ENCODE results near the gene PXK.
"Not testable (repeated sequence)": the region's sequence is repeated elsewhere in the genome, so short reads cannot be mapped to it uniquely, and the experiment has no call there.

The PXK gene

GRCh38 chr3:58421004-58421403, 88.3 kb downstream of the PXK start:
- DNase-seq = no peak

DNA sequence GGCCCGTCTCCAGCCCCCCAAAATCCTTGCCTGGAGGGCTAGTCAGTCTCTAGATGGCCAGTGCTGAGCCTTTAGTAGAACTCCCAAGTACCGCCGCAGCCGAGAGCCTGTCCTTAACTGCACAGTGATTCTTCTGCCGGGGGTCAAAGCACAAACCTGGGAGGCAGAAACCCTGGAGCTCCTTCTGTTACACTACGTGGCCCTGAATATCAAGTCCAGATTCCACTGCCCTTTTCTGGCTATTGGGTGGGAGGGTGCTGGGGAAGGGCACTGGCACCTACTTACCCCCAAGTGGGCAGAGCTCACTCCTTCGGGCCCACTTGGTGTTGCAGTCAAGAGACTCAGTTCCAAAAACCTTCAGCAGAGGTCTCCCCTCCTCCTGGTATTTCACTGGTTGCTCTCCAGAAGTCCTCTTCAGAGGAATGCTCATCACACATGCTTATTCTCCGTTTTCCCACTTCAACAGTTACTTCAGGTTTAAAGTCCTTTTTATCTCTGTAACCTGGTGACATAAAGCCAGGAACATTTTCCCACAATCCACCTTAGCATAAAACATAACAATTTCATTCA, 90.1 kb downstream of the PXK start:
- no peak for DNase-seq

DNA sequence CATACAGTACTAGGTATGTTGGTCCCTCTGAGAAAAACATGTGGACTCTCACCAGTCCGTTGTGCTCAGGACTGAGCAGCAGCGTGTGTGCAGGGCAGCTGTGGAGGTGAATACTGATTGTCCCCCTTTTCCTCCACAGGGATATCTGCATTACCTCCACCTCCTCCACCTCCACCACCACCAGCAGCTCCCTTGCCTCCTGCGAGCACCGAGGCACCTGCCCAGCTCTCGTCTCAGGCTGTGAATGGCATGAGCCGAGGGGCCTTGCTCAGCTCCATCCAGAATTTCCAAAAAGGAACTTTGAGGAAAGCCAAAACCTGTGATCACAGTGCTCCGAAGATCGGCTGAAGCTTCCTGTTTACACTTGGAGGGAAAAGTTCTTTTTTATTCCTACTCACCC, 91.9 kb downstream of the PXK start:
- no peak for DNase-seq

DNA sequence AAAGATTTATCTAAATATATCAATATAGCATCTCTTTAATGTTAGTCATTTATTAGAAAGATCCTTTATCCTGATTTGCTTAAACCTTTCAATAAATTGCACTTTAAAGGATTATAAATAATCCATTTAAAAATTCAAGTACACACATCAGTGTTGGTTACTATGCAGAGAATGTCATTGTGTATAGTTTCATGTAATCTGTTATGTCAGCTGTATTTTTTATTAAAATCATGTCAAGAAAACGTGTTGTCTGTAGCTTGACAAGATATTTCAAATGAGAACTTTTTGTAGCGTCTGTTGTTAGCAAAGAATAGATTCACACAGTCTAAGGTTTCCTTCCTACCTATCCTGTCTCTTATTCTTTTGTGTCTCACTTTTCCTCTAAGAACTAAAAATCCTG, 93.1 kb downstream of the PXK start:
- DNase-seq = no peak

DNA sequence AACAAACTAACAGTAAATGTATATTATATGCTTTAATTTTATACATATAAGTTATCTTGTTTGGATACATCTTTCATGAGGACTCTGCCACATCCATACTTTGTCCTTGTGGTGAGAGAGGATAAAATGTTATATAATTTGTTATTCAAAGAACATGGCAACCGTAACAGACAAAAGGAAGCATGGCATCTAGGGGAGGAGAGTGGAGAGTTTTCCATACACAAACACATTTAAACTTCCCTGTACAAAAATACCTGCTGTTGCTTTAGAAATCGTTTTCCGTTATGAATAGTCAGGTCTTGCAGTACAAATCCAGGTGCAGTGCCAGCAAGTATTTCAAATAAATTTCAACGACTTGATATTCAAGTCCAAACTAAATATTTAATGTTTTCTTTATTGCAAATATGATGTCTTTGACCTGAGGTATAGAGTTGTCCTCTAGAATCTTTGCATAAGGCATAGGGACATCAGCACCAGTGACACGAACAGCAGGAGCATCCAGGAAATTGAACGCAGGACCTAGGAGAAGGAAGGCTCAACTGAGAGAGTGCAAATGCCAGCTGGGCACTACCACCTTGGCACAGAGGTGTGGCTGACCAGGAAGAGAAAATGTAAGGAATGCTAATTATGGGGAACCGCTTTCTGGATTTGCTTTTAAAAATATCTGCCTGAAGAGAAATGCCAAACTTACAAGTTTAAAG, 95.1 kb downstream of the PXK start:
- no peak for DNase-seq

GRCh38 chr3:58429657-58430056, 97.0 kb downstream of the PXK start:
- DNase-seq = no peak

- DNase-seq = no peak
Observed at GRCh38 chr3:58432905-58433304, 100.2 kb downstream of the PXK start.

- DNase-seq = peak; percentile 80
Observed at GRCh38 chr3:58433400-58434167, 100.9 kb downstream of the PXK start, which contains the start of gene PDHB. Gene PDHB (minus strand): TSS chr3:58433832. CDS start chr3:58433809, 23 bp downstream.

- no peak for DNase-seq
Observed at GRCh38 chr3:58434168-58434504, 101.4 kb downstream of the PXK start.

DNA sequence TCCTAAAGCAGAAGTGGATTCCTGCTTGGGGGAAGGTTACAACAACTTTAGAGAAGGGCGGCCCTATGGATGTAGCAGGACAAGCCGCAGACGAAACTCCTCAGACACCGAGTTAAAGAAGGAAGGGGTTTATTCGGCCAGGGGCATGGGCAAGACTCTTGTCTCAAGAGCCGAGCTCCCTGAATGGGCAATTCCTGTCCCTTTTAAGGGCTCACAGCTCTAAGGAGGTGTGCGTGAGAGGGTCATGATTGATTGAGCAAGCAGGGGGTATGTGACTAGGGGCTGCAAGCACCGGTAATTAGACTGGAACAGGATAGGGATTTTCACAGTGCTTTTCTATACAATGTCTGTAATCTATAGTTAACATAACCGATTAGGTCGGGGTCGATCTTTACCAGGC, 101.8 kb downstream of the PXK start:
- DNase-seq = no peak

GRCh38 chr3:58434990-58435389, 102.3 kb downstream of the PXK start:
- no peak for DNase-seq

DNA sequence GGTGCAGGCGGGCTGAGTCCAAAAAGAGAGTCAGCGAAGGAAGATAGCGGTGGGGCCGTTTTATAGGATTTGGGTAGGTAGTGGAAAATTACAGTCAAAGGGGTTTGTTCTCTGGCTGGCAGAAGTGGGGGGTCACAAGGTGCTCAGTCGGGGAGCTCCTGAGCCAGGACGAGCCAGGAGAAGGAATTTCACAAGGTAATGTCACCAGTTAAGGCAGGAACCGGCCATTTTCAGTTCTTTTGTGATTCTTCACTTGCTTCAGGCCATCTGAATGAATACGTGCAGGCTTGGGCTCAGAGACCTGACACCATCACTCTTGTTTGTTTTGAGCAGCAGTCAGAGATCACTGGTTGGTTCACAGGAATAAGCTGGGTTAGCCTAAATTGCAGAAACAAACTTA, 104.6 kb downstream of the PXK start:
- DNase-seq = not testable (repeated sequence)

- not testable (repeated sequence) for DNase-seq
Observed at GRCh38 chr3:58440996-58441355, 108.3 kb downstream of the PXK start.

- DNase-seq = no peak
Observed at GRCh38 chr3:58441514-58442450, 109.1 kb downstream of the PXK start.

GRCh38 chr3:58452176-58452575, 119.5 kb downstream of the PXK start:
- no peak for DNase-seq

DNA sequence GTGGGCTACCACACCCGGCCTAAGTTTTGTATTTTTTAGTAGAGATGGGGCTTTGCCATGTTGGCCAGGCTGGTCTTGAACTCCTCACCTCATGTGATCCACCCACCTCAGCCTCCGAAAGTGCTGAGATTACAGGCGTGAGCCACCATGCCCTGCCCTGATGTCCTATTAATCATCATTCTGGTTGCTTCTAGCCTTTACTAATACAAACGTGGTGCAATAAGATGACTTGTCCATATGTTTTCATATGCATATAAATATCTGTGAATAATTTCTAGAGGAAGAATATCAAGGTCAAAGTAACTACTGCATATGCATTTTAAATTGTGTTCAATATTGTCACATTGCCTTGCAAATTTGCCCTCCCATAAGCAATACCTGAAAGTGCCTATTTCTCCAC, 126.5 kb downstream of the PXK start:
- no peak for DNase-seq

- no peak for DNase-seq
Observed at GRCh38 chr3:58462829-58463180, 130.1 kb downstream of the PXK start.

- DNase-seq = peak; percentile 42
Observed at GRCh38 chr3:58463181-58463941, 130.7 kb downstream of the PXK start.

DNA sequence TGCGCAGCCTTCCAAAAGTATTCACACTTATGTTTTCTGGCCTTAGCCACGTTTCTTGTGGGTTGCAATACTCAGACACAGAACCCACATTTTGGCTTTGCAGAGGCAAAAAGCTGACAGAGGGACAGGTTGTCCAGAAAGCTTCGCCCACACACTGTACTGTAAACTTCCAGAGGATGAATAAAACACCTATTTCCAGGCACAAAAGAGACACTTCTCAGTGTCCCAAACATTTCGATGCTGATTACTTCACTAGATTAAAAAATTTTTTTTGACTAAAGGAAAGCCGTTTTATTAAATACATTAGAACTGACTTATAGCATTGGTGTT, 131.2 kb downstream of the PXK start:
- no peak for DNase-seq

- DNase-seq = no peak
Observed at GRCh38 chr3:58464866-58465265, 132.2 kb downstream of the PXK start.

DNA sequence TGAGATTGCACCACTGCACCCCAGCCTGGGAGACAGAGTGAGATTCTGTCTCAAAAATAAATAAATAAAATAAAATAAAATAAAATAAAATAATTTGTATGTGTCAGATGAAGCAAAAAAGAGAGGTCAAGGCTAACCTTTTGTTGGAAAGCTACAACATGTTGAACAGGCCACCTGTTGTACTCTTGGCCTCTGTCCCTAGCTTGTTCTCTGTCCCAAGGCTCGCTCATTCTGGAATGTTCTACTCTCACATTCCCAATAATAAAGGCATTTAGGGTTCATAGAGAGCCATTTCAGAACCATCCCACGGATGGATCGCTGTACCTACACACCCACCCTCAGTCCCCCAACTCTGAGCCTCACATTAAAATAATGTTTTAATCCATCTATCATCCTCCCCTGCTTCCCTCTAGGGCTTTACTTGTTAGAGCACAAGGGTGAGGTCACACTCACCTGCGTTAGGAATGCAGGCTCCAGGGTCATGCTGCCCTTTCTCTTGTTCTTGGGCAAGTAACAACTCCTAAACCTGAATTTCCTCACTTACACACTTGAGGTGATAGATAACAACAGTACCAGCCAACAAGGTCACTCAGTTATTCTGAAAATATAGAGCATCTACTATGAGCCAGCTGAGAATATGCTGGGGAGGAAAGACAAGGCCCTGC, 134.3 kb downstream of the PXK start:
- no peak for DNase-seq

GRCh38 chr3:58469096-58469495, 136.4 kb downstream of the PXK start:
- no peak for DNase-seq

Data from T-helper 9 cell (primary cell).